ENCODE measurements around the gene SLC12A7. TPM values are rescaled to one million over a fixed set of nuclear protein-coding genes. Genes with fewer than 3 reads are reported as not detected.
A peak's percentile ranks its signal among the peaks of the same experiment; 100 is the strongest.

SLC12A7 gene
- total RNA-seq, 1 experiment from 2014 or later = 12.0 TPM

- DNase-seq = no peak
- Histone ChIP-seq H3K36me3 (no peaks in the 10 kb centered on the region), H3K4me1 (no peaks in the 10 kb centered on the region), H3K27ac (no peak overlapping the region), H3K27me3 (no peaks in the 10 kb centered on the region), H3K9me3 (replicated peaks) (no peaks in the 10 kb centered on the region), H3K4me3 (no peak overlapping the region)
Measured at GRCh38 chr5:1058988-1059883, 52.6 kb downstream of the SLC12A7 start.

GRCh38 chr5:1058083-1058945, 53.5 kb downstream of the SLC12A7 start:
- H3K27me3 ChIP-seq = no peaks in the 10 kb centered on the region
- H3K4me1 ChIP-seq = no peaks in the 10 kb centered on the region
- H3K9me3 ChIP-seq (replicated peaks) = no peaks in the 10 kb centered on the region
- no peak for DNase-seq
- H3K4me3 ChIP-seq = no peak overlapping the region
- no peak overlapping the region for H3K27ac ChIP-seq
- no peaks in the 10 kb centered on the region for H3K36me3 ChIP-seq

GRCh38 chr5:1057485-1058082, 54.3 kb downstream of the SLC12A7 start:
- Histone ChIP-seq H3K9me3 (replicated peaks) (no peaks in the 10 kb centered on the region), H3K4me1 (no peaks in the 10 kb centered on the region), H3K4me3 (no peak overlapping the region), H3K36me3 (no peaks in the 10 kb centered on the region), H3K27ac (no peak overlapping the region), H3K27me3 (no peaks in the 10 kb centered on the region)
- DNase-seq = no peak

GRCh38 chr5:1056611-1057484, 55.0 kb downstream of the SLC12A7 start:
- Histone ChIP-seq H3K9me3 (replicated peaks) (no peaks in the 10 kb centered on the region), H3K4me3 (no peak overlapping the region), H3K27me3 (no peaks in the 10 kb centered on the region), H3K4me1 (no peaks in the 10 kb centered on the region), H3K36me3 (no peaks in the 10 kb centered on the region), H3K27ac (no peak overlapping the region)
- no peak for DNase-seq

- Histone ChIP-seq H3K36me3 (no peaks in the 10 kb centered on the region), H3K9me3 (replicated peaks) (no peaks in the 10 kb centered on the region), H3K4me3 (no peak overlapping the region), H3K4me1 (no peaks in the 10 kb centered on the region), H3K27ac (no peak overlapping the region), H3K27me3 (no peaks in the 10 kb centered on the region)
- DNase-seq = no peak
Measured at GRCh38 chr5:1055896-1056610, 55.8 kb downstream of the SLC12A7 start.

GRCh38 chr5:1054799-1055775, 56.8 kb downstream of the SLC12A7 start:
- no peak for DNase-seq
- H3K4me3 ChIP-seq = no peak overlapping the region
- H3K4me1 ChIP-seq = no peaks in the 10 kb centered on the region
- H3K27me3 ChIP-seq = no peaks in the 10 kb centered on the region
- H3K27ac ChIP-seq = no peak overlapping the region
- no peaks in the 10 kb centered on the region for H3K36me3 ChIP-seq
- H3K9me3 ChIP-seq (replicated peaks) = no peaks in the 10 kb centered on the region

GRCh38 chr5:1054018-1054798, 57.7 kb downstream of the SLC12A7 start:
- Histone ChIP-seq H3K36me3 (no peaks in the 10 kb centered on the region), H3K27me3 (no peaks in the 10 kb centered on the region), H3K27ac (no peak overlapping the region), H3K4me3 (no peak overlapping the region), H3K9me3 (replicated peaks) (no peaks in the 10 kb centered on the region), H3K4me1 (no peaks in the 10 kb centered on the region)
- DNase-seq = no peak

GRCh38 chr5:1053391-1054017, 58.4 kb downstream of the SLC12A7 start:
- H3K4me1 ChIP-seq = no peaks in the 10 kb centered on the region
- H3K4me3 ChIP-seq = no peak overlapping the region
- no peaks in the 10 kb centered on the region for H3K27me3 ChIP-seq
- no peaks in the 10 kb centered on the region for H3K36me3 ChIP-seq
- no peak for DNase-seq
- no peak overlapping the region for H3K27ac ChIP-seq
- no peaks in the 10 kb centered on the region for H3K9me3 ChIP-seq (replicated peaks)

- H3K4me1 ChIP-seq = no peaks in the 10 kb centered on the region
- DNase-seq = no peak
- H3K27me3 ChIP-seq = no peaks in the 10 kb centered on the region
- H3K27ac ChIP-seq = no peak overlapping the region
- no peaks in the 10 kb centered on the region for H3K9me3 ChIP-seq (replicated peaks)
- no peak overlapping the region for H3K4me3 ChIP-seq
- H3K36me3 ChIP-seq = no peaks in the 10 kb centered on the region
Measured at GRCh38 chr5:1052641-1053390, 59.0 kb downstream of the SLC12A7 start.

GRCh38 chr5:1052076-1052475, 59.8 kb downstream of the SLC12A7 start:
- Histone ChIP-seq H3K27ac (no peak overlapping the region), H3K9me3 (replicated peaks) (no peaks in the 10 kb centered on the region), H3K4me1 (no peaks in the 10 kb centered on the region), H3K27me3 (no peaks in the 10 kb centered on the region), H3K36me3 (no peaks in the 10 kb centered on the region), H3K4me3 (no peak overlapping the region)
- DNase-seq = no peak

GRCh38 chr5:1051366-1051720, 60.5 kb downstream of the SLC12A7 start:
- H3K36me3 ChIP-seq = no peaks in the 10 kb centered on the region
- no peak overlapping the region for H3K27ac ChIP-seq
- H3K27me3 ChIP-seq = no peaks in the 10 kb centered on the region
- peak; percentile 13 to 20 for DNase-seq
- no peaks in the 10 kb centered on the region for H3K4me1 ChIP-seq
- H3K9me3 ChIP-seq (replicated peaks) = no peaks in the 10 kb centered on the region
- H3K4me3 ChIP-seq = no peak overlapping the region

Measured in SJCRH30 (cell line).